PC-3 (cell line): ENCODE results near the gene CBFA2T2. TPM values are rescaled to one million over a fixed set of nuclear protein-coding genes. Genes with fewer than 3 reads are reported as not detected.

Source experiments
- ATAC-seq: fragments of 200-7000 bp; cut with Tn5 transposase; 2 replicates; pipeline ENCODE4 v1.9.1; 2020; ENCODE audit warnings: mild to moderate bottlenecking, moderate library complexity
- BruUV-seq: library from RNA; stranded (reverse); fragments of 400-500 nt; replicated peaks from 2 replicates; lab custom pipeline; 2021; lab: Mats Ljungman, UMichigan
- CTCF ChIA-PET: fragments of 300-600 bp; sonication (Branson Sonifier 250); formaldehyde crosslinking; loops from one replicate; lab custom pipeline; 2022; ENCODE audit warnings: antibody characterized with exemption; lab: Charles Lee
- POLR2A ChIA-PET: fragments of 300-600 bp; sonication (Branson Sonifier 250); formaldehyde crosslinking; loops from one replicate; lab custom pipeline; 2022; ENCODE audit warnings: antibody characterized with exemption; ENCODE audit not compliant: unreplicated experiment; lab: Charles Lee
- DNase-seq: peaks from one replicate; pipeline ENCODE4 v3.0.0-alpha.2; 2015
- H2AFZ ChIP-seq: fragments of 300-600 bp; sonication (generic); 2 replicates; pipeline ENCODE4 v1.6.0; 2016; ENCODE audit warnings: antibody characterized with exemption, low read length
- H3F3A ChIP-seq: fragments of 300-600 bp; sonication (generic); one replicate; pipeline ENCODE4 v1.6.0; 2017; ENCODE audit warnings: antibody characterized with exemption, low read length, control low read depth, mild to moderate bottlenecking; ENCODE audit not compliant: unreplicated experiment
- H3K27ac ChIP-seq: fragments of 300-600 bp; sonication (generic); 2 replicates; pipeline ENCODE4 v1.5.1; 2016; ENCODE audit warnings: mild to moderate bottlenecking, low read length
- H3K27me3 ChIP-seq: fragments of 300-600 bp; sonication (generic); 2 replicates; pipeline ENCODE4 v1.6.1; 2016; ENCODE audit warnings: low read length, mixed read lengths
- H3K36me3 ChIP-seq: fragments of 300-600 bp; sonication (generic); 2 replicates; pipeline ENCODE4 v1.6.1; 2016; ENCODE audit warnings: low read depth, mixed run types, low read length, mixed read lengths
- H3K4me1 ChIP-seq: fragments of 300-600 bp; sonication (generic); 2 replicates; pipeline ENCODE4 v1.5.1; 2016; ENCODE audit warnings: low read length; ENCODE audit not compliant: insufficient read depth
- H3K4me2 ChIP-seq: fragments of 300-600 bp; sonication (generic); 2 replicates; pipeline ENCODE4 v1.6.0; 2016; ENCODE audit warnings: low read length
- H3K4me3 ChIP-seq: fragments of 300-600 bp; sonication (generic); 2 replicates; pipeline ENCODE4 v1.5.1; 2016; ENCODE audit warnings: mild to moderate bottlenecking, low read length, mixed read lengths
- H3K79me2 ChIP-seq: fragments of 300-600 bp; sonication (generic); 2 replicates; pipeline ENCODE4 v1.6.1; 2017; ENCODE audit warnings: low read length, mixed read lengths
- H3K9ac ChIP-seq: fragments of 300-600 bp; sonication (generic); 2 replicates; pipeline ENCODE4 v1.6.0; 2016; ENCODE audit warnings: mild to moderate bottlenecking, low read length
- H3K9me2 ChIP-seq: fragments of 300-600 bp; sonication (generic); replicated peaks from 2 replicates; pipeline ENCODE4 v1.6.1; 2016; ENCODE audit warnings: mixed run types, low read length, mixed read lengths
- H3K9me3 ChIP-seq: fragments of 300-600 bp; sonication (generic); 2 replicates; pipeline ENCODE4 v1.6.1; 2016; ENCODE audit warnings: low read length, mixed read lengths
- H4K20me1 ChIP-seq: fragments of 300-600 bp; sonication (generic); 2 replicates; pipeline ENCODE4 v1.6.1; 2016; ENCODE audit warnings: low read length, mixed read lengths
- CTCF ChIP-seq: fragments of 300-600 bp; sonication (generic); conservative IDR thresholded peaks from 2 replicates; pipeline ENCODE4 v1.5.1; 2017; ENCODE audit warnings: antibody characterized with exemption, low read depth, mild to moderate bottlenecking, low read length
- EZH2 ChIP-seq: fragments of 300-600 bp; sonication (generic); IDR thresholded peaks from one replicate; pipeline ENCODE4 v1.6.1; 2017; ENCODE audit warnings: antibody characterized with exemption, mild to moderate bottlenecking, low read length; ENCODE audit not compliant: unreplicated experiment
- EZH2phosphoT487 ChIP-seq: fragments of 300-600 bp; sonication (generic); IDR thresholded peaks from 2 replicates; pipeline ENCODE4 v1.6.1; 2018; ENCODE audit warnings: mild to moderate bottlenecking, antibody characterized with exemption, low read length, borderline replicate concordance
- intact Hi-C: fragments of 100-400 bp; cut with micrococcal nuclease; formaldehyde crosslinking; loops from 2 replicates; pipeline ENCODE4 v1.9.0; 2023
- total RNA-seq: library from RNA; depleted of rRNA; stranded (reverse); fragments of >200 nt; gene quantifications from 2 replicates; pipeline ENCODE4 v1.2.3, GENCODE V29; 2014

CBFA2T2 gene
- total RNA-seq, 1 experiment from 2014 or later: 9.7 TPM

GRCh38 chr20:33499355-33499754 is 9.5 kb downstream of the CBFA2T2 start:
- intact Hi-C loops: no loop called here
- Histone ChIP-seq H3K27ac (no peak overlapping the region), H3K4me1 (no peaks in the 10 kb centered on the region), H4K20me1 (no peaks in the 10 kb centered on the region), H3K9ac (no peak overlapping the region), H2AFZ (no peak overlapping the region), H3K9me3 (no peaks in the 10 kb centered on the region), H3K4me2 (no peak overlapping the region), H3K36me3 (no peaks in the 10 kb centered on the region), H3K9me2 (no peaks in the 10 kb centered on the region), H3F3A (no peaks in the 10 kb centered on the region), H3K27me3 (no peaks in the 10 kb centered on the region), H3K79me2 (peaks cover 33% of the 10 kb centered on the region), H3K4me3 (no peak overlapping the region)
- no TSS peak for BruUV-seq
- ATAC-seq: no peak
- TF ChIP-seq EZH2: no peak
- no peak for TF ChIP-seq EZH2phosphoT487
- no peak for TF ChIP-seq CTCF
- POLR2A ChIA-PET: no interaction called here
- CTCF ChIA-PET: no interaction called here
- no peak for DNase-seq

DNA sequence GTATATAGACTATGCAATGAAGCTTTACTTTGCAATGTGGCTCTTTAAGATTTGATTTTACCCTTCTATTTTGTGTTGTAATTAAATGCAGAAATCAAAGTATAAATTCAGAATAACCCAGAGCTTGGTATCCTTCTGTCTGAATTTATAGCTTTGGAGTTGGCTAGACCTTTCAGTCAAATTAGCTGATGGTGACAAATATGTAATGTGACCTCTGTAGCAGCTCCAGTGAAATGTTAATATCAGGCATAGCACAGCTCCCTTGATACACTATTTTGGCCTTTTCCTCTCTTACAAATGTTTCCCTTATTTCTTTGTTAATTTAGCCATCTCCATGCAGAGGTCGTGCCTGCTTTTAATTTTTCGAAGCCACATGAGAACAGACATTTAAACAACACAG is 11.1 kb downstream of the CBFA2T2 start:
- Histone ChIP-seq H3K27ac (no peak overlapping the region), H3K36me3 (no peaks in the 10 kb centered on the region), H3K27me3 (no peaks in the 10 kb centered on the region), H3K4me2 (no peak overlapping the region), H3K4me3 (no peak overlapping the region), H3K9me3 (no peaks in the 10 kb centered on the region), H4K20me1 (no peaks in the 10 kb centered on the region), H3K4me1 (no peaks in the 10 kb centered on the region), H2AFZ (no peak overlapping the region), H3K9ac (no peak overlapping the region), H3F3A (no peaks in the 10 kb centered on the region), H3K79me2 (peaks cover 35% of the 10 kb centered on the region), H3K9me2 (no peaks in the 10 kb centered on the region)
- no peak for ATAC-seq
- intact Hi-C loops: no loop called here
- ChIA-PET CTCF (no interaction called here), POLR2A (interaction anchor here (0.6 kb wide), 1 partner anchor 134 kb away, joined by 3 read pairs; no protein-coding TSS in a partner anchor)
- no peak for TF ChIP-seq EZH2
- TF ChIP-seq EZH2phosphoT487: no peak
- no peak for TF ChIP-seq CTCF
- no TSS peak for BruUV-seq
- DNase-seq: no peak

DNA sequence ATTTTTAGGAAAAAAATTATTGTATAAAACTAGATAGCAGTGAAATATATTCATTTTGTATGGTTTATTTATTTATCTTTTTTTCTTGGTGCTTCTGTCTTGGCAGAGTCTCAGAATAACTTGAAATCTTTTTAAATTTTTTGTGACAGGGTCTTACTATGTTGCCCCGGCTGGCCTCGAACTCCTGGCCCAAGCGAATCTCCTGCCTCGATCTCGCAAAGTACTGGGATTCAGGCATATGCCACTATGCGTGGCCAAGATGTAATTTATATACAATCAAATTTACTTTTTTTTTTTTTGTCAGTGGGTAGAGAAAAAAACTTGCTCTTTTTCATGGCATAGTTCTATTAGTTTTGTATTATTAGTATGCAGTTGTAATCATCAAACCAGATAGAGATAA is 13.7 kb downstream of the CBFA2T2 start:
- CTCF ChIA-PET: no interaction called here
- Histone ChIP-seq H3K4me3 (no peak overlapping the region), H2AFZ (no peak overlapping the region), H4K20me1 (no peaks in the 10 kb centered on the region), H3K27ac (no peak overlapping the region), H3K79me2 (peaks cover 24% of the 10 kb centered on the region), H3K27me3 (no peaks in the 10 kb centered on the region), H3F3A (no peaks in the 10 kb centered on the region), H3K9ac (no peak overlapping the region), H3K36me3 (no peaks in the 10 kb centered on the region), H3K9me2 (no peaks in the 10 kb centered on the region), H3K9me3 (no peaks in the 10 kb centered on the region), H3K4me2 (no peak overlapping the region), H3K4me1 (no peaks in the 10 kb centered on the region)
- POLR2A ChIA-PET: no interaction called here
- no TSS peak for BruUV-seq
- ATAC-seq (no peak), DNase-seq (no peak)
- no peak for TF ChIP-seq EZH2phosphoT487
- no peak for TF ChIP-seq CTCF
- TF ChIP-seq EZH2: no peak
- intact Hi-C loops: no loop called here
